ENCODE results near the gene CPB2.

Gene CPB2

DNA sequence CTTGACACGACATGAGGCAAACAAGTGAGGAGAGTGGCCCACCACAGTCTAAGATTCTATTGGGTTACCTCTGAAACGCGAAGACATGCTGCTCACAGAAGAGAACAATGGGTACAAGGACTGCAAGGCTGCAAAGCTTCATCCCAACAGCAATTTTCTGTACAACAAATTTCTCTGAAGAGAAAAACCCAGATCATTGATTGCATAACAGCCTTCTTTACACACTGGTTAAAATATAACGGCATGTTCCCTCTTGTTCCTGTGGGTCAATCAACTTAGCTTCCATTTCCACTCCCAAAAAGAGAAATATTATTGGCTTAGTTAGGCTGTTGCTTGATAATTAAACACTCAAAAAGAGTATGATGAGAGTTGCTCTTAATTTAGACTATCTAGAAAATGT is at the start of gene CPB2:
Gene CPB2 (minus strand): TSS at position 166 of the 400 bp plus-strand sequence. CDS start 24 bp downstream, at position 142.
- DNase-seq: no peak

DNA sequence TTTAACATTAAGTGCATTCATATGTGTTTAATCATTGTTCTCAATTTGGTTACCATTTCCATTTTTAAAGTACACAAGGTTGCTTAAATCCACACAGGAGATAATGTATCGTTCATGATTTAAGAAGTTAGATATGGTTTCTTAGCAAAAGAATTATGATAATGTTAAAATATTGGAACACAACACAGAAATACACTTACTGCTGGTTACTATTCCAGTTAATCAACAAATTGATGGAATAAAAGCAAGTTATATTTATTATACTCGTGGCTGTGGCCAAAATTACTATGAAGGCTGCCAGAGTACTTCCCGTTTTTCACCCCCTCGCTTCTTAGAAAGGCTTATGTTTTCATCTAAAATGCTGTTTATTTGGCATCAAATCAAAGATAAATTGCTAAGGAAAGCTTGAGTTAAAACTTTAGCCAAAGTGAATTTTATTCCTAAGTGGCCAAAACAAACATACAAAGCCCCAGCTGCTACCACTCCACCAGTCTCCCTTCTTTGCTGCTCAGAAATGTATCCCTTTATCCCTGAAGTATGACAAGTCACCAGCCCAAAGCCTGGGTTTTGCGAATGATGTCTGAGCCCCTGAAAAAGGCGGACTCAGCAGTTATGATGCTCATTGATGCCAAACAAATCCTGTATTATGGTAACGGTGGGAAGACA is 49.4 kb upstream of the CPB2 start:
- DNase-seq: no peak

GRCh38 chr13:46152627-46153328 is 47.9 kb upstream of the CPB2 start:
- DNase-seq: no peak

DNA sequence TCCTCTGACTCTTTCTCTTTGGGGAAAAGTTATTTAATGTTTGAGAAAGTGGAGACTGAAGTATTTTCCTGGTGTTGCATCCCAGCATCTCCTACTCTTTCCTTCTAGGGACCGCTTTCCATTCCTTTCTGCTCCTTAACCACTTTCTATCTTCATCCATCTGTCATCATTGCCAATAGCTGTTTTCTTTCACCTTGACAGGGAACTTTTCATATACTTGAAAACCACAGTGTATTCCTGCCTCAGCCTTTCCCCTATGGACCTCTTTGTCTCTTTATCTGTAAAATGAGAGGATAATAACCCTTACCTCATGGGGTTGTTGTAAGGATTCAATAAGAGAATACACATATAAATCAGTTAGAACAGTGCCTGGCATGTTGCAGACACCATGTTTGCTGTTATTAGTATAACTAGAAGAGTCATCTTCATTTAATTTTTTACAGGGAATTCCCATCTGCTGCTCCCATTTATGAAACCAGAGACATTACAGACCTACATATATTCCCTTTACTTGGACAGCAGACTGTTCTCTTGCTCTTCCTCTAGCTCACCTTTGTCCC is 45.4 kb upstream of the CPB2 start:
- DNase-seq: no peak

- no peak for DNase-seq
Observed at GRCh38 chr13:46149272-46150133, 44.7 kb upstream of the CPB2 start.

GRCh38 chr13:46146898-46147297 is 42.1 kb upstream of the CPB2 start:
- no peak for DNase-seq

DNA sequence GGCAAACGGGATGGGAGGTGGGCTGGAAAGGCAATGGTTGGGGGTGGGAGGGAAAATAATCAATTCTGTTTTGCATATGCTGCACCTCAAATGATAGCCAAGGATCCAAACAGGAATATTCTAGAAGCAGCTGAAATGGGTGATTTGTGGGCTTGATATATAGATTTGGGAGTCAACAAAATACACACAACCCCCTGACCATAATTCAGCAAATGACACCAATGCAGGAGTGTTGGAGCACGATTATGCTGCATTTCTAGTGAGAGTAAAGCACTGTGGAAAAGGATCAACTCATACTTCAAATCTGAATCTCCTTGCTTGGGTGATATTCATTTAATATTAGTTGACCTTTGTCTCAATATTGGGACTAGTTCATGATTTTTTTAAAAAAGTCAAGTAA is 41.1 kb upstream of the CPB2 start:
- DNase-seq: no peak

GRCh38 chr13:46145135-46145534 is 40.3 kb upstream of the CPB2 start:
- no peak for DNase-seq

DNA sequence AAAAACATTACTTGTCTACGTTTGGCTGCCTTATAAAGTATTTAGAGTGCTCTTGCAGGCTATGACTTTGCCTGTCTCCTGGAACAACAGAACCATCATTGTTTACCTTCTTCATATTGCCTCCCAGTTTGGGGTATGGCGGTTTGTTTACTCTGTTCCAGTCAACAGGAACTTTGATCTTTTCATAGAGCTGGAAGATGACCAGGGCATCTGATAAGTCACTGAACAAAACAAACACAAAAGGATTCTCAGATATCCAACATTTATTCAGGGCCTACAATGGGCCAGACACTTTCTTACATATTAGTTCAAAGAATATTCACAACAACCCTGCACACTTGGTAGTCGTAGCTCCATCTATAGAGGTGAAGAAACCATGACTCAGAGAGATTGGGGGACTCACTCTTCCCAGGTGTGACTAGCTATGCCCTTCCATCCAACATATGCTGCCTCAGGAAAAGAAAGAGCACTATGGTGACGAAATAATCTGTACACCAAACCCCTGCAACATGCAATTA is 38.4 kb upstream of the CPB2 start:
- no peak for DNase-seq

- DNase-seq: no peak
Observed at GRCh38 chr13:46142776-46143175, 37.9 kb upstream of the CPB2 start.

DNA sequence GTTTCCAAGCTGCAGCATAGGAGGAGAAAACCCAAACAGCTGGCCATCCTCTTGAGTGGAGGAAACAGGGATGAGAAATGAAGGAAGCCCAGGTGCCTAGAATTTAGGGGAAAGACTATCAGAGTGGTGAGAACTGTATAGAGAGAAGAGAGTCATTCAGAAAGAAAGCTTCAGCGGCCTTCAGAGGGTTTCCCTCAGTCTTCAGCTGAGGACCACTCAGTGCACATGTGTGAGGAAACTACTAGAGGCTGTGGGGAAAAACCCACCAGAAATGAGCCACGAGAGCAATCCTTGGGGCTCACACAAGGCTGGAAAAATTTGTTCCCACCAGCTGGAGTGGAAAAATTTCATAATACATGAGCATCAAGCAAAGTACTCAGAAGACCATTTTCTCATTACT is 35.2 kb upstream of the CPB2 start:
- no peak for DNase-seq

DNA sequence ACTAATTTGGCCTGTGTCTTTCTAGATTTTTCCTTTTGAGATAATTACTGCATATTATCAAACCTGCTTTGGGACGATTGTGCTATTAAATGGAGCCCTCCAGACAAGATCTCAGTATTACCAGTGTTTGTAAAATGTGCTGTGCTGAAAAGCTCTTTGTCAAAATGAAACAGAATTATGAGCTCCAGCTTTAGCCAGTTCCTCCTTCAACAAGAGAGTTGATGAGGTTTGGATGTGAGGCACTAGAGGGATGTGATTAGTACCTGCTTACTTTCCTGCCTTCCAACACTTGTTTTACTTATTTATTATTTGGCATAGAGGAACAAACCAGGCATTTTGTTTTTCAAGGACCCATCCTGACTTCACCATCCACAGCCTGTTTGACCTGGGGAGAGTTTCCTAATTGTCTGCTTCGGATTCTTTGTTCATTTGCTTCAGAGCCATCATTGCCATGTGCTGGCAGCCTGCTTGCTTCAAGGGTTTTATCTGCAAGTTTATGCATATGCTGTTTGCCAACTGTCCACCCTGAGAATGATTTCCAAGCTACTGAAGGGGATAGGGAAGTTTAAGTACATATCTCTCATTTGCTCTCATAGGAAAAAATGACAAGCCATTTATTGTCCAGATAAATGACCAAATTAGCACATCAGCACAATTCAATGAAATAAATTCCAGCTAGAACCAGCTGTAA is 32.9 kb upstream of the CPB2 start:
- DNase-seq: no peak

DNA sequence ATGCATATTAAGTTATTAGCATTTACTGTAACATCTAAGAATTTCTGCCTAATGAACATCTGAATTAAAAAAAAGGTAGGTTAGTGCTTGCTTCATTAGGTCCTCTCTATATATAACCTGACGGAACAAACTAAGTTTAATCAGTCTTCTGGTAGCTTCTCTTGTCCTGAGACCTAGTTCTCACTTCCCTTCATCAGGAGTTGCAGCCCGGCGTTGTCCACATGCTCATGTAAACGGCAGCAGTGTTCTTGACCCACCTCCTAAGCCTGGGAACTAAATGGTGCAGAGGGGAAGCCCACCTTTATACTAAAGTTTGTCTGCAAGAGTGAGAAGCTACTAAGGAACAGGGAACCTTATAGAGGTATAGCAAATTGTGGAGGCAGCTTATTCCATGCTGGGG is 31.9 kb upstream of the CPB2 start:
- DNase-seq: no peak

- DNase-seq: no peak
Observed at GRCh38 chr13:46134961-46135522, 30.2 kb upstream of the CPB2 start.

- no peak for DNase-seq
Observed at GRCh38 chr13:46134494-46134893, 29.7 kb upstream of the CPB2 start.

- no peak for DNase-seq
Observed at GRCh38 chr13:46132109-46132508, 27.3 kb upstream of the CPB2 start.

DNA sequence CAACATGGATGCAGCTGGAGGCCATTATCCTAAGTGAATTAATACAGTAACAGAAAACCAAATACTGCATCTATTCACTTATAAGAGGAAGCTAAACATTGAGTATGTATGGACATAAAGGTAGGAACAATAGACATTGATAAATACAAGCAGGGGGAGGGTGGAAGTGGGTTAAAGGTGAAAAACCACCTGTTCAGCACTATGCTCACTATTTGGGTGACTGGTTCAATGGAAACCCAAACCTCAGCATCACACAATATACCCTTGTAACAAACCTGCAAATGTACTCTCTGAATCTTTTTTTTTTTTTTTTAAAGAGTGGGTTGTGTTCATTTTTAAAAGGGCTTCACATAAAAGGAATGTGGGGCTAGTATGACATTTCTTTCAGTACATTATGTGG is 26.9 kb upstream of the CPB2 start:
- DNase-seq: no peak

DNA sequence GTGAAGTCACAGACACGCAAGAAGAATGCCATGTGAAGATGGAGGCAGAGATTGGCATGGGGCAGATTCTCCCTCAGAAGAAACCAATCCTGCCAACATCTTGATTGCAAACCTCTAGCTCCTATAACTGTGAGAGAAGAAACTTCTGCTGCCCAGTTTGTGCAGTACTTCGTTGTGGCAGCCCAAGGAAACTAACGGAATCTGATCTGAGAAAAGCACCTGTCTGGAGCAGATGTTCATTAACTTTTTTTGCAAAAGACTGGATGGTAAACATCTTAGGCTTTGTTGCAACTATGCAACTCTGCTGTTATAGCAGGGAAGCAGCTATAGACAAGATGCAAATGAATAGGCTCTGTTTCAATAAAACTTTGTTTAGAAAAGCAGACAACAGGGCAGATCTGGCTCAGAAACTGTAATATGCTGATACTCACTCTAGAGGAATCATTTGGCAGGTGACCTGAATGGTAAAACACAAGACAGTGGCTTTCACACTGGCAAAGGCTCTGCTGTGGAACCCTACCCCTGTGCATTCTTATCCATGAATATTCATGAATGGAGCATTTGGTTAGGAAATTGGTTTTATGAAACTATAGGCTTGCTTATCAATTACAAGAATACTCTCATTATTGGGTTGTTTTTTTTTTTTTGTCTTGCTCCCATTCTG is 25.3 kb upstream of the CPB2 start:
- no peak for DNase-seq

DNA sequence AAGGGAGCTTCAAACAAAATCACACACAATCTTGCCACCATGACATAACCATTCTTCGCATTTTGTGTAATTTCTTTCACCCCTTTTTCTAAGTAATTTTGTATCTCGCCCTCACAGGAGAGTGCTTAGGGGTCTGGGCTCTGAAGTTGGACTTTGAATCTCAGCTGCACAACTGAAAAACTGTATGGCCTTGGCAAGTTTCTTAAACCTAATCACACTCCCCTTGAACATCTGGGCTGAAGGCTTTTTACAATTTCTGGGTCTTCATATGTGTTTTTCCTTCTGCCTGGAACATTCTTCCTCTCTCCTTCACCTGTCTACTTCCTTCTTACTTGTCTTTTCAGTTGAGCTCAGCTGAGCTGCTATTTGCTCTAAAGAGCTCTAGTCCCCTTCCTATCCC is 24.3 kb upstream of the CPB2 start:
- no peak for DNase-seq

- no peak for DNase-seq
Observed at GRCh38 chr13:46127358-46128023, 22.7 kb upstream of the CPB2 start.
